ENCODE data around the gene PIK3R2.

- TF ChIP-seq CTCF (IDR thresholded peaks at IDR 0.05) (no peak), EP300 (IDR thresholded peaks at IDR 0.05; ENCODE audit: low read depth) (no peak), POLR2A (IDR thresholded peaks at IDR 0.05) (no peak), POLR2AphosphoS5 (IDR thresholded peaks at IDR 0.05) (no peak)
Measured at GRCh38 chr19:18120127-18120526, 32.8 kb upstream of the PIK3R2 start.

Measured in transverse colon (tissue), 4 donors.